A549 (cell line): Measurements from ENCODE around the gene ULK4. TPM values are rescaled to one million over a fixed set of nuclear protein-coding genes. Genes with fewer than 3 reads are reported as not detected.

ENCODE experiments used
- ATAC-seq, 2 experiments: fragments of 200-7000 bp in 1 of 2; fragments of >200 bp in 1 of 2; cut with Nextera tagmentation in 1 of 2; cut with Tn5 transposase in 1 of 2; 3 replicates each; pipeline versions ENCODE4 v1.8.0 to v1.9.1; 2018 to 2020; ENCODE audit warnings: mild to moderate bottlenecking in 1 of 2, moderate library complexity in 1 of 2
- CTCF ChIA-PET: fragments of 300-600 bp; sonication (Branson Sonifier 250); formaldehyde crosslinking; extraction: SDS; loops from one replicate; lab custom pipeline; 2021; ENCODE audit warnings: antibody characterized with exemption, inconsistent platforms; lab: Yijun Ruan, JAX
- POLR2A ChIA-PET: fragments of 350-600 bp; formaldehyde crosslinking; extraction: SDS; loops from one replicate; lab custom pipeline; 2021; ENCODE audit warnings: antibody characterized with exemption, inconsistent platforms; lab: Yijun Ruan, JAX
- DNase-seq, 2 experiments: peaks; one replicate each; pipeline versions ENCODE4 v3.0.0 to v3.0.0-alpha.2; 2011 to 2016; ENCODE audit warnings: low read depth in 1 of 2, low spot score in 1 of 2
- FAIRE-seq: peaks from 2 replicates; lab custom pipeline; 2011; peaks lifted over from hg19 to GRCh38; lab: Jason Lieb, UNC
- H3K27ac ChIP-seq, 2 experiments: fragments of >200 bp; sonication (Bioruptor Twin); formaldehyde crosslinking; 3 replicates each; pipeline ENCODE4 v1.5.1; 2016 to 2017
- H3K4me1 ChIP-seq: fragments of >200 bp; sonication (Bioruptor Twin); formaldehyde crosslinking; 3 replicates; pipeline ENCODE4 v1.6.1; 2016
- H3K4me2 ChIP-seq: fragments of >200 bp; sonication (Bioruptor Twin); formaldehyde crosslinking; 3 replicates; pipeline ENCODE4 v1.6.1; 2016
- H3K4me3 ChIP-seq: fragments of >200 bp; sonication (Bioruptor Twin); formaldehyde crosslinking; 3 replicates; pipeline ENCODE4 v1.5.1; 2016
- H3K9me3 ChIP-seq: fragments of >200 bp; sonication (Bioruptor Twin); formaldehyde crosslinking; 3 replicates; pipeline ENCODE4 v1.6.1; 2016
- BCL3 ChIP-seq: fragments of >200 bp; sonication (Bioruptor Twin); formaldehyde crosslinking; IDR thresholded peaks from 3 replicates; pipeline ENCODE4 v1.6.1; 2016
- BHLHE40 ChIP-seq: IDR thresholded peaks from 2 replicates; pipeline ENCODE4 v1.6.1; 2012; ENCODE audit warnings: low read depth, low read length, inconsistent platforms
- CBX2 ChIP-seq: fragments of 200-600 bp; sonication (generic); IDR thresholded peaks from 2 replicates; pipeline ENCODE4 v1.6.1; 2016; ENCODE audit warnings: low read depth, mild to moderate bottlenecking, borderline replicate concordance
- E2F6 ChIP-seq: IDR thresholded peaks from 2 replicates; pipeline ENCODE4 v1.6.1; 2012; ENCODE audit warnings: low read depth, borderline replicate concordance
- EHF ChIP-seq: fragments of 250-450 bp; sonication (Bioruptor Pico); IDR thresholded peaks from 2 replicates; pipeline ENCODE4 v1.5.0; 2020; ENCODE audit warnings: mild to moderate bottlenecking
- EHMT2 ChIP-seq: fragments of 200-600 bp; sonication (generic); IDR thresholded peaks from 2 replicates; pipeline ENCODE4 v1.6.1; 2016; ENCODE audit warnings: antibody characterized with exemption, low read depth, mild to moderate bottlenecking, moderate library complexity
- ELK1 ChIP-seq: fragments of 150-350 bp; IDR thresholded peaks from 2 replicates; pipeline ENCODE4 v1.6.1; 2014; ENCODE audit warnings: low read depth, mild to moderate bottlenecking, low read length
- EP300 ChIP-seq, 2 experiments: fragments of >200 bp; sonication (Bioruptor Twin); formaldehyde crosslinking; IDR thresholded peaks; 2 replicates in 1 of 2; 3 replicates in 1 of 2; pipeline ENCODE4 v1.6.1; 2016 to 2017
- FOSB ChIP-seq: fragments of 250-450 bp; sonication (Bioruptor Pico); IDR thresholded peaks from 2 replicates; pipeline ENCODE4 v1.5.0; 2020; ENCODE audit warnings: mild to moderate bottlenecking, moderate library complexity
- GATA3 ChIP-seq: IDR thresholded peaks from 2 replicates; pipeline ENCODE4 v1.6.1; 2012; ENCODE audit warnings: borderline replicate concordance
- HES2 ChIP-seq: fragments of >200 bp; sonication (Bioruptor Twin); formaldehyde crosslinking; IDR thresholded peaks from 2 replicates; pipeline ENCODE4 v1.6.1; 2016
- HEYL ChIP-seq: fragments of 250-450 bp; sonication (Bioruptor Pico); IDR thresholded peaks from 2 replicates; pipeline ENCODE4 v1.8.0; 2021; ENCODE audit warnings: mild to moderate bottlenecking, moderate library complexity
- HOXA7 ChIP-seq: fragments of 250-450 bp; sonication (Bioruptor Pico); IDR thresholded peaks from 2 replicates; pipeline ENCODE4 v1.5.0; 2020; ENCODE audit warnings: mild to moderate bottlenecking, moderate library complexity
- HOXB13 ChIP-seq: fragments of 250-450 bp; sonication (Bioruptor Pico); IDR thresholded peaks from 2 replicates; pipeline ENCODE4 v1.5.0; 2020; ENCODE audit warnings: low read depth, mild to moderate bottlenecking, moderate library complexity
- KDM1A ChIP-seq: fragments of 200-600 bp; sonication (generic); IDR thresholded peaks from 2 replicates; pipeline ENCODE4 v1.6.1; 2016; ENCODE audit warnings: low read depth, mild to moderate bottlenecking
- KDM5A ChIP-seq: fragments of 200-600 bp; sonication (generic); IDR thresholded peaks from 2 replicates; pipeline ENCODE4 v1.6.1; 2016; ENCODE audit warnings: antibody characterized with exemption, mild to moderate bottlenecking
- MAX ChIP-seq: IDR thresholded peaks from 2 replicates; pipeline ENCODE4 v1.6.1; 2012
- PHF8 ChIP-seq: fragments of 200-600 bp; sonication (generic); IDR thresholded peaks from 2 replicates; pipeline ENCODE4 v1.6.1; 2016; ENCODE audit warnings: low read depth, mild to moderate bottlenecking, antibody characterized with exemption, moderate library complexity, borderline replicate concordance
- RCOR1 ChIP-seq: fragments of 150-350 bp; IDR thresholded peaks from 2 replicates; pipeline ENCODE4 v1.6.1; 2014; ENCODE audit warnings: antibody characterized with exemption, low read length, low read depth
- RFX5 ChIP-seq: fragments of 450-650 bp; IDR thresholded peaks from 2 replicates; pipeline ENCODE4 v1.7.1; 2014; ENCODE audit warnings: antibody characterized with exemption, mild to moderate bottlenecking, moderate library complexity
- SMC3 ChIP-seq: fragments of >200 bp; sonication (Bioruptor Twin); formaldehyde crosslinking; IDR thresholded peaks from 3 replicates; pipeline ENCODE4 v1.6.1; 2018; ENCODE audit warnings: inconsistent platforms
- TP53 ChIP-seq: fragments of 250-450 bp; sonication (Bioruptor Pico); IDR thresholded peaks from 2 replicates; pipeline ENCODE4 v1.5.0; 2021; ENCODE audit warnings: mild to moderate bottlenecking, moderate library complexity
- WGBS: methylation state at CpG from one replicate; pipeline ENCODE4 v1.1.6; 2017; ENCODE audit errors: missing lambda C conversion rate; 5-methylcytosine and 5-hydroxymethylcytosine counted together
- polyA plus RNA-seq, 4 experiments: library from polyadenylated mRNA; depleted of rRNA in 3 of 4; stranded (reverse); fragments of >200 nt; fragmentation: RNase III in 1 of 4; extraction: RNeasy Plus Mini Kit Qiagen cat#74134 plus additional on column Dnase treatment in 1 of 4; gene quantifications; 2 replicates in 3 of 4; 3 replicates in 1 of 4; pipeline ENCODE4 v1.2.3, GENCODE V29; 2011 to 2017

ULK4 gene
- polyA plus RNA-seq, 2 of the 4 experiments (the other 2 are of a cell fraction) = 4.9 to 7.7 TPM

GRCh38 chr3:41920406-41920965, 41.4 kb downstream of the ULK4 start:
- ATAC-seq (no peak), DNase-seq (no peak), FAIRE-seq (no peak)
- Histone ChIP-seq H3K4me1 (no peaks in the 10 kb centered on the region), H3K27ac (no peak overlapping the region), H3K9me3 (no peaks in the 10 kb centered on the region), H3K4me2 (no peak overlapping the region), H3K4me3 (no peak overlapping the region)
- no peak for TF ChIP-seq SMC3
- TF ChIP-seq TP53 (CRISPR knock-in tag) = no peak
- TF ChIP-seq HEYL (CRISPR knock-in tag) = no peak
- TF ChIP-seq GATA3 = no peak
- no peak for TF ChIP-seq HES2
- POLR2A ChIA-PET = no interaction called here
- WGBS = 89% methylated on average over 5 of the region's 5 CpGs
- CTCF ChIA-PET = interaction anchor here (2.0 kb wide), 1 partner anchor 179 kb away, joined by 5 read pairs; no protein-coding TSS in a partner anchor

- H3K4me1 ChIP-seq = no peaks in the 10 kb centered on the region
- no peak overlapping the region for H3K4me3 ChIP-seq
- H3K4me2 ChIP-seq = no peak overlapping the region
- no peak overlapping the region for H3K27ac ChIP-seq
- ChIA-PET CTCF (no interaction called here), POLR2A (no interaction called here)
- WGBS = 92% methylated on average over 1 of the region's 1 CpG
- ATAC-seq = no peak
- no peaks in the 10 kb centered on the region for H3K9me3 ChIP-seq
- FAIRE-seq = no peak
- TF ChIP-seq GATA3 = no peak
- TF ChIP-seq, all 56 proteins: peak for 0
- DNase-seq = no peak
These were observed 46.5 kb downstream of the ULK4 start for GRCh38 chr3:41915353-41915752.

- Histone ChIP-seq H3K9me3 (no peaks in the 10 kb centered on the region), H3K4me2 (no peak overlapping the region), H3K4me3 (no peak overlapping the region), H3K4me1 (no peaks in the 10 kb centered on the region), H3K27ac (no peak overlapping the region)
- no peak for FAIRE-seq
- ChIA-PET POLR2A (no interaction called here), CTCF (interaction anchor here (0.6 kb wide), 1 partner anchor 14 kb away, joined by 3 read pairs; no protein-coding TSS in a partner anchor)
- 83% methylated on average over 1 of the region's 1 CpG for WGBS
- no peak for DNase-seq
- no peak for TF ChIP-seq PHF8
- TF ChIP-seq EP300 (IDR thresholded peaks at IDR 0.05) = no peak
- no peak for TF ChIP-seq KDM1A
- TF ChIP-seq EHF (CRISPR knock-in tag) = no peak
- TF ChIP-seq RCOR1 = no peak
- TF ChIP-seq CBX2 = no peak
- no peak for TF ChIP-seq MAX
- no peak for TF ChIP-seq BCL3
- no peak for TF ChIP-seq FOSB (CRISPR knock-in tag)
- no peak for TF ChIP-seq EHMT2
- no peak for TF ChIP-seq RFX5
- TF ChIP-seq ELK1 = no peak
- TF ChIP-seq BHLHE40 = no peak
- TF ChIP-seq HOXA7 = no peak
- TF ChIP-seq HOXB13 (CRISPR knock-in tag) = no peak
- no peak for TF ChIP-seq E2F6
- TF ChIP-seq KDM5A = no peak
- ATAC-seq = no peak
These were observed 49.6 kb downstream of the ULK4 start for GRCh38 chr3:41912280-41912679.
